ENCODE results near the gene DCAF17.

- TF ChIP-seq CTCF (IDR thresholded peaks at IDR 0.05) (no peak), POLR2A (IDR thresholded peaks at IDR 0.05) (no peak)
These were observed 23.4 kb upstream of the DCAF17 start for GRCh38 chr2:171410624-171411023.

All from gastroesophageal sphincter (tissue), 3 donors.